HG02852 (cell line): ENCODE measurements around the gene ARHGAP45.
"Not testable (repeated sequence)": the region's sequence is repeated elsewhere in the genome, so short reads cannot be mapped to it uniquely, and the experiment has no call there.

ENCODE experiments used
- ATAC-seq: cut with Tn5 transposase; IDR thresholded peaks from one replicate; pipeline ENCODE4 v1.9.1; 2021; ENCODE audit warnings: mild to moderate bottlenecking, moderate library complexity; ENCODE audit not compliant: unreplicated experiment

Gene ARHGAP45

GRCh38 chr19:1113030-1113985 is 46.3 kb downstream of the ARHGAP45 start:
- ATAC-seq = no peak

GRCh38 chr19:1113986-1114483 is 47.1 kb downstream of the ARHGAP45 start:
- ATAC-seq = no peak

- not testable (repeated sequence) for ATAC-seq
Observed at GRCh38 chr19:1114728-1115127, 47.8 kb downstream of the ARHGAP45 start.

GRCh38 chr19:1115646-1116420 is 48.9 kb downstream of the ARHGAP45 start:
- ATAC-seq = no peak

GRCh38 chr19:1116726-1117581 is 50.0 kb downstream of the ARHGAP45 start:
- ATAC-seq = no peak

GRCh38 chr19:1117654-1118053 is 50.7 kb downstream of the ARHGAP45 start:
- ATAC-seq = no peak

GRCh38 chr19:1118999-1119398 is 52.0 kb downstream of the ARHGAP45 start:
- ATAC-seq = no peak

- ATAC-seq = no peak
Observed at GRCh38 chr19:1119475-1120217, 52.7 kb downstream of the ARHGAP45 start.

GRCh38 chr19:1121395-1121794 is 54.4 kb downstream of the ARHGAP45 start:
- no peak for ATAC-seq

- no peak for ATAC-seq
Observed at GRCh38 chr19:1122021-1122971, 55.3 kb downstream of the ARHGAP45 start.

GRCh38 chr19:1122972-1123363 is 56.0 kb downstream of the ARHGAP45 start:
- no peak for ATAC-seq

- ATAC-seq = no peak
Observed at GRCh38 chr19:1123381-1123780, 56.4 kb downstream of the ARHGAP45 start.

- no peak for ATAC-seq
Observed at GRCh38 chr19:1123885-1124677, 57.1 kb downstream of the ARHGAP45 start.

- ATAC-seq = no peak
Observed at GRCh38 chr19:1125601-1126467, 58.9 kb downstream of the ARHGAP45 start.

- no peak for ATAC-seq
Observed at GRCh38 chr19:1126984-1127760, 60.2 kb downstream of the ARHGAP45 start.

- no peak for ATAC-seq
Observed at GRCh38 chr19:1128106-1128505, 61.1 kb downstream of the ARHGAP45 start.
